Chondrocyte (in vitro differentiated cells): ENCODE data around the gene SCAMP5. TPM values are rescaled to one million over a fixed set of nuclear protein-coding genes. Genes with fewer than 3 reads are reported as not detected.
A peak's percentile ranks its signal among the peaks of the same experiment; 100 is the strongest.

Experiments
- DNase-seq: peaks from one replicate; pipeline ENCODE4 v3.0.0; 2021; ENCODE audit warnings: mixed read lengths, low spot score
- H3K27ac Mint-ChIP-seq: one replicate; pipeline ENCODE4 v1.8.0; 2021; ENCODE audit warnings: mild to moderate bottlenecking, moderate library complexity, mixed read lengths; ENCODE audit not compliant: unreplicated experiment
- H3K27me3 Mint-ChIP-seq: 2 replicates; pipeline ENCODE4 v1.8.0; 2021; ENCODE audit warnings: low read depth, mixed read lengths
- H3K36me3 Mint-ChIP-seq: 2 replicates; pipeline ENCODE4 v1.8.0; 2021; ENCODE audit warnings: low read depth, mixed read lengths
- H3K4me1 Mint-ChIP-seq: 2 replicates; pipeline ENCODE4 v1.8.0; 2021; ENCODE audit warnings: low read depth, mild to moderate bottlenecking, mixed read lengths
- H3K4me3 Mint-ChIP-seq: one replicate; pipeline ENCODE4 v1.8.0; 2021; ENCODE audit warnings: mild to moderate bottlenecking, moderate library complexity, mixed read lengths; ENCODE audit not compliant: unreplicated experiment
- H3K9me3 Mint-ChIP-seq: 2 replicates; pipeline ENCODE4 v1.8.0; 2021; ENCODE audit warnings: low read depth, mixed read lengths
- CTCF ChIP-seq: fragments of 200-600 bp; sonication (generic); IDR thresholded peaks from 2 replicates; pipeline ENCODE4 v1.5.0; 2021; ENCODE audit warnings: antibody characterized with exemption, mild to moderate bottlenecking, moderate library complexity
- total RNA-seq: library from RNA; stranded (reverse); gene quantifications from 3 replicates; pipeline ENCODE4 v1.2.1, GENCODE V29; 2021

SCAMP5 gene
- total RNA-seq, 1 donor from 2014 or later, result 20.6 TPM

GRCh38 chr15:75019916-75020315 lies 24.6 kb downstream of the SCAMP5 start:
- no peaks in the 10 kb centered on the region for H3K27me3 Mint-ChIP-seq
- no peak overlapping the region for H3K27ac Mint-ChIP-seq
- peaks cover 5% of the 10 kb centered on the region for H3K36me3 Mint-ChIP-seq
- DNase-seq, result no peak
- no peak overlapping the region for H3K4me3 Mint-ChIP-seq
- H3K4me1 Mint-ChIP-seq, result peaks cover 9% of the 10 kb centered on the region
- no peaks in the 10 kb centered on the region for H3K9me3 Mint-ChIP-seq
- TF ChIP-seq CTCF, result no peak

- no peak for TF ChIP-seq CTCF
- peaks cover 3% of the 10 kb centered on the region for H3K36me3 Mint-ChIP-seq
- no peaks in the 10 kb centered on the region for H3K9me3 Mint-ChIP-seq
- no peak overlapping the region for H3K4me3 Mint-ChIP-seq
- no peak overlapping the region for H3K27ac Mint-ChIP-seq
- no peaks in the 10 kb centered on the region for H3K27me3 Mint-ChIP-seq
- peaks cover 12% of the 10 kb centered on the region for H3K4me1 Mint-ChIP-seq
- DNase-seq, result no peak
These were observed 26.0 kb downstream of the SCAMP5 start for GRCh38 chr15:75021341-75021740.

- no peaks in the 10 kb centered on the region for H3K9me3 Mint-ChIP-seq
- TF ChIP-seq CTCF, result no peak
- peaks cover 12% of the 10 kb centered on the region for H3K4me1 Mint-ChIP-seq
- no peak overlapping the region for H3K4me3 Mint-ChIP-seq
- peaks cover 2% of the 10 kb centered on the region for H3K36me3 Mint-ChIP-seq
- H3K27me3 Mint-ChIP-seq, result no peaks in the 10 kb centered on the region
- H3K27ac Mint-ChIP-seq, result peak overlapping the region; percentile 83
- DNase-seq, result no peak
These were observed 27.4 kb downstream of the SCAMP5 start for GRCh38 chr15:75022783-75023180.

- Mint-ChIP-seq H3K9me3 (no peaks in the 10 kb centered on the region), H3K36me3 (peaks cover 2% of the 10 kb centered on the region), H3K27ac (peak within 1 kb of the TSS; percentile 83), H3K4me1 (peaks cover 13% of the 10 kb centered on the region), H3K4me3 (peak within 1 kb of the TSS; percentile 90), H3K27me3 (no peaks in the 10 kb centered on the region)
- peak; percentile 98 for DNase-seq
- TF ChIP-seq CTCF, result peak; percentile 13
These were observed 28.0 kb downstream of the SCAMP5 start, which contains the start of gene PPCDC for GRCh38 chr15:75023181-75023871. Gene PPCDC, plus strand, starts transcription at chr15:75023590. Its CDS starts 4,729 bp downstream, at chr15:75028319.

GRCh38 chr15:75023872-75024636 lies 28.7 kb downstream of the SCAMP5 start:
- Mint-ChIP-seq H3K4me3 (peak overlapping the region; percentile 90), H3K27ac (peak overlapping the region; percentile 83), H3K4me1 (peaks cover 19% of the 10 kb centered on the region), H3K9me3 (no peaks in the 10 kb centered on the region), H3K27me3 (no peaks in the 10 kb centered on the region), H3K36me3 (no peaks in the 10 kb centered on the region)
- TF ChIP-seq CTCF, result no peak
- no peak for DNase-seq
